ENCODE data around the gene ITFG1.
"Not testable (repeated sequence)": the region's sequence is repeated elsewhere in the genome, so short reads cannot be mapped to it uniquely, and the experiment has no call there.

Gene ITFG1

GRCh38 chr16:47160422-47160821 is 300.4 kb downstream of the ITFG1 start:
- DNase-seq (ENCODE audit: low read depth in 2 of 3, low spot score in 1 of 3) = no peak

GRCh38 chr16:47158992-47159391 is 301.9 kb downstream of the ITFG1 start:
- no peak for DNase-seq (ENCODE audit: low read depth in 2 of 3, low spot score in 1 of 3)

DNA sequence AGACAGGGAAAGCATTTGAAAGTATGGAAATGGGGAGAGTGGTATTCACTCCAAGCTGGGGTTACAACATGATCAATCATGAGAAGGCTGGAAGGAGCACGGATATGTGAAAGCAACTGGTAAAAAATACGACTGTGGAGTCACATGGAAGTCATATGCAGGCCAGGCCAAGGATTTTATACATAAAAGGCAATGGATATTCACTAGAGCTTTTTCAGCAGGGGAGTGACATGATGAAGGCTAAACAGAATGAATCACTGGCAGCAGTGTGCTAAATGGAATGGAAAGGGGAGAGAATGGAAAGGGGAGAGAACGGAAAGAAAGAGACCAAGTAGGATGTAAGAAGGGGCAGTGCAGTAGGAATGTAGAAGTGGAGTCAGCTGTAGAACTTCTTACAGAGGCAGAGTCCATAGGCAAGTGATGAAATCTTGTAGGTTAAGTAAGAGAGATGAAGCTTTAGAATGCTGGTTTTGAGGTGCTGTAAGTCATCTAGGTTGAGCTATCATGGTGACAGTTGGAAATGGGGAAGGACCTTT is 304.1 kb downstream of the ITFG1 start:
- DNase-seq (ENCODE audit: low read depth in 2 of 3, low spot score in 1 of 3) = no peak

- DNase-seq (ENCODE audit: low read depth in 2 of 3, low spot score in 1 of 3) = not testable (repeated sequence)
Observed at GRCh38 chr16:47152501-47152900, 308.4 kb downstream of the ITFG1 start.

DNA sequence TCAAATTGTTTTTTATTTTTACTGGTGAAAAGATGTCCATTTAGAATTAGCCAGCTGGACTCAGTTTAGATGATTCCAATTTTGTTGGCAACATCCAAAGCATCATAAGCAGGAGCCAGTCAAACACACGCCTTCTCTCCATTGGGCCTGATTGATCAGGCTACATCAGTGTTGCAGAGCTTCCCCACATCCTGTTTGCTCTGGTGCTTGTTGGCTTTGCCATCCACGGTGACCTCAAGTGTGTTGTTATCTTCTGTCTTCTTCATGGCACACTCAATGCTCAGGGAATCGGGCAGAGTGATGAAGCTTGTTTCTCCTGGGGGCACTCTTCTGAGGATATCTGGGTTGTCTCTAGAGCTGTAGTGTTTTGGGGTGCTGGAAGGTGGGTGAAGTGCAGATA is 310.8 kb downstream of the ITFG1 start:
- DNase-seq (ENCODE audit: low read depth in 2 of 3, low spot score in 1 of 3) = no peak

DNA sequence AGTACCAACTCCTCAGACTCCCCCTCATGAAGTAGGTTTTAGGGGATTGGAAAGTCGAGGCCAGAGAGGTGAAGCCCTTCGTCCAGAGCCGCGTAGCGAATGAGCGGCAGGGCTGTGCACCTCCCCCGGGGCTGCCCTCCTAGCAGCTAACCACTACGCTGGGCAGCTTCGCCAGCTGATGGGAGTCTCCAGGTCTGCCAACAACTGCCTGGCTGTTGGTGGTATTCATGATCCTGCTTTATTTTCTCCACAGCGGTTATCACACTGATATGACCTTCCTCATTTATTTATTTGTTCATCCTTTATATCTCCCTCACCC is 316.3 kb downstream of the ITFG1 start:
- DNase-seq (ENCODE audit: low read depth in 2 of 3, low spot score in 1 of 3) = no peak

GRCh38 chr16:47143677-47144558 is 316.9 kb downstream of the ITFG1 start, which contains the start of gene NETO2:
Gene NETO2 (minus strand): TSS chr16:47143945. CDS start chr16:47143612, 333 bp downstream.
- DNase-seq (ENCODE audit: low read depth in 2 of 3, low spot score in 1 of 3) = peak in 2 of 3 donors; percentile 34 to 56

DNA sequence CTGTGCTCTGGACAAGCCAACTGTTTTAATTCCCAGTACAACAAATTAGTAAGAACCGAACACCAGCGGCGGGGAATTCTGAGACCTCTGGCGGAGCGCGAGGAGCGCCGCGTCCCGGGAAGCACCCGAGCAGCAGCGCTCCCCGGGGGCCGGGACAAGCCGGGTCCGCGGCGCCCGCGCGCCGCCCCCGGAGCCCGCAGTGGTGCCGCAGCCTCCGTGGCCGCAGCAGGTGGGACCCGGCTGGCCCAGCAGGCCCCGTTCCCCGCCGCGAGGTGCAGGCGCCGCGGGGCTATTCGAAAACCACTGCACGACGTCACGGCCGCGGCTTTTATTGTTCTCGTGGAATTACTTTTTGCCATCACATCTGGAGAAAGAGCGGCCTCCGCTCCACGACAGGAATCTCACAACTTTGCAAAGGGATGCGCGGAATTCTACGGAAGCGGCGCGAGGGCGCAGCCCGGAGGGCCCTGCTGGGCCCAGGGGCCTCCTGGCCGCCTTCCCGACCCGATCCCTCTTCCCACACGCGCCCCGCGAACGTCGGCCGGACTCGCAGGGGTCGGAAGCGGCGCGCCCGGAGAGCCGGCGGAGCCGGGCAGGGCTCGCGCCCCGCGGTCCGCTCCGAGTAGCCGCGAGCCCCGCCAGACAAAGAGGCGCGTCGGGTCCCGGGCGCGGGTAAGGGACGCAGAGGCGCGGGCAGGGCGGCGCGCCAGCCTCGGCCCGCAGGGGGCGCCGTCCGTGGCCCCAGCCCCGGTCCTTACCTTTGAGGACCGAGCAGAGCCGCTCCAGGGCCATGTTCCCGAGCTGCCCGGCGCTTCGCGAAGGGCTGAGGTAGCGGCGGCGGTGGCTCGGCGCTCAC is 317.8 kb downstream of the ITFG1 start:
- DNase-seq (ENCODE audit: low read depth in 2 of 3, low spot score in 1 of 3) = peak; percentile 37 to 65 (median 44)

DNA sequence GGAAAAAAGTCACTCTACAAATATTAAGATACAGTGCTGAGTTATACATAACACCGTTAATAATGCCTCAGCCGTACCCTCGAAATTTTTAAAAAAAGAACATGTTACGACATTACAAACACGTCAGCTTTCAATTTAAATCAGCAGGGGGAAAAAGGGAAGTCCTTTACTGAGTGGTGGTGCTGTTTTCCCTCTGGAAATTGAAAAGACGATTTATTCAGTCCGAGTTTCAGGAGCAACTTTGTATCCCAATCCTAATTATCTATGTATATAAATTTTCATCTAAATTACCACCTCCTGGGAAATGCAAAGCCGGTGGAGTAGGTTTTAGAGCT is 318.4 kb downstream of the ITFG1 start:
- DNase-seq (ENCODE audit: low read depth in 2 of 3, low spot score in 1 of 3) = no peak

DNA sequence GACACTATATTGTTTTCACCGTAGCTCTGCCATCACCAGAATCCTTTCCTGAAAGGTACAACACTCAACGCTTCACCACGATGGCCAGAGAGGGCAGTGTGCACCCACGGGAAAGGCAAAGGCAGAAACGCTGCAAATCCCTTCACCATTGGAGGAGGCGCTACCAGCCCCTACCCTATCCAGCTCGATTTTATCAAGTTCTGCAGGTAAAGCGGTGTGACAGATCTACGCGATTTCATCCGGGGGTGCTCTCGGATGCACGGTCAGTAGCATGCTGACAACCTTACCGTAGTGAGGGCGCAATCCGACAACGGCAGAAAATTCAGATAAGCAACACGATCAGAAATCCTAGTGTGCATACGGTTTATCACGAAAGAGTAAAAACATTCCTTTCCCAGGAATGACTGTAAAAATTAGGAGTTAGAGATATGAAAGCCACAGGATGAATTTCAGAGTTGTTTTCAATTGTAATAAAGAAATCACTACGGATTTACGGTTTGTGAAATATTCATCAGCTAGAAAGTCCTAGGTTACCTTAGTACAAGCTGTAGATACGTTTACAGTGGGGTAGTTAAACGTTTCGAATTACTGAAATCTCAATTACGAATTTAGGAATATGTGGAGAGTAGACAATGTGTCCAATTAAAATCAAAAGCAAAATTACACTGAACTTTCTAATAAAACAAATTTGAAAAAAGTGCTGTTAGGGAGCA is 318.9 kb downstream of the ITFG1 start:
- peak; percentile 77 to 78 (median 77) for DNase-seq (ENCODE audit: low read depth in 2 of 3, low spot score in 1 of 3)

GRCh38 chr16:47140686-47141085 is 320.2 kb downstream of the ITFG1 start:
- no peak for DNase-seq (ENCODE audit: low read depth in 2 of 3, low spot score in 1 of 3)

GRCh38 chr16:47139561-47140185 is 321.2 kb downstream of the ITFG1 start:
- DNase-seq (ENCODE audit: low read depth in 2 of 3, low spot score in 1 of 3) = no peak

- DNase-seq (ENCODE audit: low read depth in 2 of 3, low spot score in 1 of 3) = not testable (repeated sequence)
Observed at GRCh38 chr16:47137925-47138324, 322.9 kb downstream of the ITFG1 start.

DNA sequence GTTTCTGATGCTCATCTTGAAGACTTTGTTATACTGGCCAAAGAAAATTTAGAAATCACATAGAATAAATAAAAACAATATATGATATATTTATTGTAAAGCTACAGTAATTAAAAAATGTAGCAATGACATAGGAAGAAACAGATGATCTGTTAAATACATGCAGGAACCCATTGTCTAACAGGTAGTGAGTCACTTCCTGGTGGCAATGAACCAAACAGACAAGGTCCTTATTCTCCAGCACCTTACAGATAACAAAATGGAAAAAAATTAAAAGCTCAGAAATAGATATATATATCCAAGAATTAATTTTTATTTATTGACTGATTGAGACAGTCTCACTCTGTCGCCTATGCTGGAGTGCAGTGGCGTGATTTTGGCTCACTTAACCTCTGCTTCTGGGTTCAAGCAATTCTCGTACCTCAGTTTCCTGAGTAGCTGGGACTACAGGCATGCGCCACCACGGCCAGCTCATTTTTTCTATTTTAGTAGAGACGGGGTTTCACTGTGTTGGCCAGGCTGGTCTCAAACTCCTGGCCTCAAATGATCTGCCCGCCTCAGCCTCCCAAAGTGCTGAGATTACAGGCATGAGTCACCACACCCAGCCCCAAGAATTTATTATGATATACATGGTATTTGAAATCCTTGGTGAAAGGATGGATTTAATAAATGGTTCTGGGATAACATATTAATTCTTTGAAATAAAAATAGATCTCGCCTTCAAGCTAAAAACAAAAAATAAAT is 324.6 kb downstream of the ITFG1 start:
- DNase-seq (ENCODE audit: low read depth in 2 of 3, low spot score in 1 of 3) = no peak

DNA sequence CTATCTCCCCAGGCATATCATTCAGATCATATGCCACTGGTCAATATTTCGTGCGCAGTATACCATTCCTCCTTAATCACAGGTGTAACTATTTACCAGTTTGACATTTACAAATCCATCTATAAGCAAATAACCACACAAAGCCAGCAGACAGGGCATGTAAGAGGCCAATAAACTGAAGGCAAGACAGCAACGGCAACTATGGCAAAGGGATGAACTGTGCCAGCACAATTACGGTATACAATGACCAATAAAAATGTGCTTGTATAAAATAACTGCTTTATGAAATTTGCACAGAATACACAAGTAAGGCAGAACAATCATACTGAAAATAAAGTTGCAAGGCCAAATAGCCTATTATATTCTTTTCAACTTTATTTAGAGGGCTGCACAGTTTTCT is 326.3 kb downstream of the ITFG1 start:
- DNase-seq (ENCODE audit: low read depth in 2 of 3, low spot score in 1 of 3) = no peak

- no peak for DNase-seq (ENCODE audit: low read depth in 2 of 3, low spot score in 1 of 3)
Observed at GRCh38 chr16:47132308-47132707, 328.6 kb downstream of the ITFG1 start.

DNA sequence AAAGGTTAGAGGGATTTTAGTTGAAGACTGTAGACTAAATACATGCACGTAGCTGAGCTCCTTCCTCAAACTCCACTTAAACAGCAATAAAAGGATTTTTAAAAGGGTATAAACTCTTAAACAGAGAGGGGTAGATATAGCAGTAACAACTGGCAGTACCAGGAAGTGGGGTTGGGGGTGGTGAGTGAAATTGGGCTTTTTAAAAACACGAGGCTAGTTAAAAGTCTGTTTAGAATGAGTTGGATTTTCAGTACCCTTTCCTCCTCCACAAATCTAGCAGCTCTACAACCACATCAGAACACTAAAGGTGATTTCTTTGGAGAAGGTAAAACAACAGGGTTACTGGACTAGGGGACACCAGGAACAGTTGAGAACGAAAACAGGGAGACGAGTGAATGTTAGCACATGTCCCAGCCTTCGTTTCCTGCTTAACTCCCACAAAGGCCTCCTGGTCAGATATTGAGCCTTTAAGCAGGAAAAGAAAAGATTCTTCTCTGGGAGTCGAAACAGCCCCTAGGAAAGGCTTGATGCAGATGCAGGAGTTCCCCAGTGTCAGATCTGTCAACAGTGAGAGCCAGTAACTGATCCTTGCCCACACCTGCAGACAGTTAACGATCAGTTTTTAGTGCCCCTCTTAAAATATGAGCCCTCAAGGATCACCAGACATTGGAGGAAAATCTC is 331.0 kb downstream of the ITFG1 start:
- DNase-seq (ENCODE audit: low read depth in 2 of 3, low spot score in 1 of 3) = no peak

GRCh38 chr16:47127541-47127940 is 333.3 kb downstream of the ITFG1 start:
- no peak for DNase-seq (ENCODE audit: low read depth in 2 of 3, low spot score in 1 of 3)

DNA sequence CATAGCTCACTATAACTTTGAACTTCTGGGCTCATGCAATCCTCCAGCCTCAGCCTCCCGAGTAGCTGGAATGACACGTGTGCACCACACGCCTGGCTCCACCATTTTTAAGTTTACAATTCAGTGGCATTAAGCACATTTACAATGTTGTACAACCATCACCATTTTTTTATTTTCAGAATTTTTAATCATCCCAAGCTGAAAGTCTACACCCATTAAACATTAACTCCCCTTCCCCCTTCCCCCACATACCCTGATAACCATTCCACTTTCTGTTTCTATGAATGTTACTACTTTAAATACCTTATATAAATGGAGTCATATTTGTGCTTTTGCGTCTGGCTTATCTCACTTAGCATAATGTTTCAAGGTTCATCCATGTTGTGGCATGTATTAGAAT is 335.1 kb downstream of the ITFG1 start:
- no peak for DNase-seq (ENCODE audit: low read depth in 2 of 3, low spot score in 1 of 3)

GRCh38 chr16:47113130-47113529 is 347.7 kb downstream of the ITFG1 start:
- DNase-seq (ENCODE audit: low read depth in 2 of 3, low spot score in 1 of 3) = no peak

Data from stimulated activated CD4-positive, alpha-beta T cell treated with anti-CD3 and anti-CD28 coated beads, Interleukin-12 subunit alpha, Interleukin-12 subunit beta, amount 100 ng/mL, for 48 hours (primary cell).